A549 treated with dexamethasone at 1 μM for 4 hours (cell line): ENCODE data around the gene EPSTI1. TPM values are rescaled to one million over a fixed set of nuclear protein-coding genes. Genes with fewer than 3 reads are reported as not detected.

Experiments used
- total RNA-seq: library from RNA; stranded (reverse); fragments of 200-300 nt; extraction: Qiagen RNA extraction; gene quantifications from 5 replicates; pipeline ENCODE4 v1.2.3, GENCODE V29; 2022

EPSTI1 gene, protein sequence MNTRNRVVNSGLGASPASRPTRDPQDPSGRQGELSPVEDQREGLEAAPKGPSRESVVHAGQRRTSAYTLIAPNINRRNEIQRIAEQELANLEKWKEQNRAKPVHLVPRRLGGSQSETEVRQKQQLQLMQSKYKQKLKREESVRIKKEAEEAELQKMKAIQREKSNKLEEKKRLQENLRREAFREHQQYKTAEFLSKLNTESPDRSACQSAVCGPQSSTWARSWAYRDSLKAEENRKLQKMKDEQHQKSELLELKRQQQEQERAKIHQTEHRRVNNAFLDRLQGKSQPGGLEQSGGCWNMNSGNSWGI
- 0.30 to 0.96 TPM (median 0.51 TPM) in 5 replicates for total RNA-seq

DNA sequence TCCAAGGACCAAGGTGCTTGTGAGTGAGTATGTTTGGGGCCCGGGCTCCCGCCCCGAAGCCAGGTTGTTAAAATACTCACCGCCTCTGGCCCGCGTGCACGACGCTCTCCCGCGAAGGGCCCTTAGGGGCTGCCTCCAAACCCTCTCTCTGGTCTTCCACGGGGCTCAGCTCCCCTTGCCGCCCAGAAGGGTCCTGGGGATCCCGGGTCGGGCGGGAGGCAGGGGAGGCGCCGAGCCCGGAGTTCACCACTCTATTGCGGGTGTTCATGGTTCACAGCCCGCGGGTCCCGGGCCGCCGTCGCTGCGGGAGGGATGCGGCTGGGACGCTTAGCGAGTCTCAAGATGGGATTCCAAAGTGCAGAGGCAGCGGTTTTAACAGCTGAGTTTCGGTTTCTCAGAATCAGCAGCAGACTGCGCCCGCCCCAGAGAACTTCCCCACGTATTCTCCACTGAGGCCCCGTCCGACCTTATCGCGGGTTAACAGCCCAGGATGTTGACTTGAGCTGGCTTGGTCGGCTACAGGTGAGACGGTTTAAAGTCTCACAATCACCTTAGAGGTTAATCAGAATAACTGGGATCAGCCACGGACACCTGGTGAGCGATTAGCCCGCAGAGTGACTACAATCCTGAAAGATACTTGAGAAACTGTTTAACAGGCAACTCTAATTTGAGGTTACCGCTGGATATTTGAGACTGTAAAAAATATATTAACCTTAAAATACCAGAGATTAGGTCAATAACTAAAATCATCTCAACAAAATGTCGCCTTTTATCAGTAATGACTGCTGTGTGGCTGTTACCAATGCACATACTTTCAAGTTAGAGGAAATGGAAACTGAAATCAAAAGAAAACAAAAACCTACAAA, at the start of gene EPSTI1:
TSS of gene EPSTI1 (minus strand) at position 344 of the 866 bp plus-strand sequence. CDS start at position 268, 76 bp downstream.

DNA sequence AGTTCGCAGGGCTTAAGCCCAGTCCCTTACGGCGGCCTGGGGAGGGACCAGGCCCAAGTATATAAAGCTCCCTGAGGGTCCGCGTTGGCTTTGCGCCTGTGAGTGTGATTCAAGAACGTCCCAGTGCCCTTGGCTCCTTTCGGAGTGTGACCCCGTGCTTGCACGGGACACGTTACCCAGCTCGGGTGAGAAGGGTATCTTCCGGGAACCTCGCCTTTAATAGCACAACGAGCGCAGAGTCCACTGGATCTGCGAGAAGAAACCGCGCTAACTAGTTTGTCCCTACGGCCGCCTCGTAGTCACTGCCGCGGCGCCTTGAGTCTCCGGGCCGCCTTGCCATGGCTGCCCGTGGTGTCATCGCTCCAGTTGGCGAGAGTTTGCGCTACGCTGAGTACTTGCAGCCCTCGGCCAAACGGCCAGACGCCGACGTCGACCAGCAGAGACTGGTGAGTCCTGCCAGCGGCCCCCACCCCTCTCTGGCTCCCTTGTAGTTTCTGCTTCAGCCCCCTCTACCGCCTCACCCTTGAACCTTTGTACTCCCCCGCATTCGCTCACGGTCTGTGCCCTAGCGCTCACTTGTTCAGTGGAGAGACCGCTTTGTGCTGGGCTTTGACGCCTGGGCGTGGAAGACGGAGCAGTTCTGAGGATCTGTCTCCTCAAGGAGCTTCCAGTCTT, 31.4 kb upstream of the EPSTI1 start, which contains the start of gene DNAJC15:
TSS of gene DNAJC15 (plus strand) at position 298 of the 675 bp plus-strand sequence. CDS start at position 339, 41 bp downstream.

Other genes starting within 250 kb of the EPSTI1 start
- gene FAM216B, start 210.7 kb downstream of the EPSTI1 start, total RNA-seq, result not detected in 5 replicates
- gene DNAJC15, start 31.3 kb upstream of the EPSTI1 start, total RNA-seq, result 0.10 to 0.37 TPM (median 0.29 TPM) in 5 replicates